SK-N-SH (cell line): Measurements from ENCODE around the gene PRSS8. TPM values are rescaled to one million over a fixed set of nuclear protein-coding genes. Genes with fewer than 3 reads are reported as not detected.

Experiments used
- CHD2 ChIP-seq: fragments of 150-350 bp; IDR thresholded peaks from 2 replicates; pipeline ENCODE4 v1.6.1; 2018; ENCODE audit warnings: low read length; ENCODE audit not compliant: partially characterized antibody
- RCOR1 ChIP-seq: fragments of 150-350 bp; IDR thresholded peaks from 2 replicates; pipeline ENCODE4 v1.6.1; 2017; ENCODE audit warnings: antibody characterized with exemption, low read length
- polyA plus RNA-seq, 3 experiments: library from polyadenylated mRNA; depleted of rRNA; stranded (reverse); fragments of >200 nt; gene quantifications; 2 replicates each; pipeline ENCODE4 v1.2.3, GENCODE V29; 2012
- small RNA-seq, 7 experiments: library from RNA; depleted of rRNA; stranded (forward); fragments of <200 nt; gene quantifications; one replicate each; pipeline ENCODE3, GENCODE V24; 2012
- TF ChIP-seq, protein P1 (sequence below): IDR thresholded peaks from 2 replicates; pipeline ENCODE4 v1.6.1; 2012; ENCODE audit warnings: mild to moderate bottlenecking, low read depth, low read length, moderate library complexity

The PRSS8 gene
- polyA plus RNA-seq, 1 of the 3 experiments (the other 2 are of a cell fraction): 0.07 TPM

DNA sequence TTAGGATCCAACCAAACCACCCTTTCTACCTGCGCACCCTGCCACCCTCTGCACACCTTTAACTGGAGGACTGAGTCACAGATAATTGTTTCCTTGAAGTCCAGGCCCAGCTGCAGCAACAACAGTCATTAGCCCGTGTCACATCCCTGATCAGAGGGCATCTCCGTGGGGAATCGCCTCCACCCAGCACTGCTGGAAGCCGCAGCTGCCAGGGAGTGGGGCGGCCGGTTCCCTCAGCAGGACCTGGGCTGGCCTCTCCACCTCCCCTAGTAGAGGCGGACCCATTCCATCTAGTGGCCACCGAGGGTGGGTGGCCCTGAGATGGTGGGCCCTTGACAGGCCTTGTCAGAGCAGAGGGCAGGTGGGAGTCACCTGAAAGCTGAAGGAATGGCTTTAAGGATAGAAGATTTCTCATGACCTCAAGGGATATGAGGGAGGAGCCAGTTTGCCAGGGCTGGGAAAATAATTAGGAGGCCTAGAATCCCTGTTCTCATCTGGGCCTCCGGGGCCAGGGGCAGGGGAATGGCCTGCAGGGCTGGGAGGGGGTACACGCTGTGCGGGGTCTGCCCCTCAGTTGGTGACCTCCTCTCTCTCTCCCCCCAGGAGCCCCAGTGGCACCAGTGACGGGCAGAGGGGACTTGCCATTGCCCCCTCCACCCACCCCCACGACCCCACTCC lies 53.0 kb downstream of the PRSS8 start (continued):
- TF ChIP-seq CHD2 (no peak), RCOR1 (no peak)
- TF ChIP-seq, protein P1, sequence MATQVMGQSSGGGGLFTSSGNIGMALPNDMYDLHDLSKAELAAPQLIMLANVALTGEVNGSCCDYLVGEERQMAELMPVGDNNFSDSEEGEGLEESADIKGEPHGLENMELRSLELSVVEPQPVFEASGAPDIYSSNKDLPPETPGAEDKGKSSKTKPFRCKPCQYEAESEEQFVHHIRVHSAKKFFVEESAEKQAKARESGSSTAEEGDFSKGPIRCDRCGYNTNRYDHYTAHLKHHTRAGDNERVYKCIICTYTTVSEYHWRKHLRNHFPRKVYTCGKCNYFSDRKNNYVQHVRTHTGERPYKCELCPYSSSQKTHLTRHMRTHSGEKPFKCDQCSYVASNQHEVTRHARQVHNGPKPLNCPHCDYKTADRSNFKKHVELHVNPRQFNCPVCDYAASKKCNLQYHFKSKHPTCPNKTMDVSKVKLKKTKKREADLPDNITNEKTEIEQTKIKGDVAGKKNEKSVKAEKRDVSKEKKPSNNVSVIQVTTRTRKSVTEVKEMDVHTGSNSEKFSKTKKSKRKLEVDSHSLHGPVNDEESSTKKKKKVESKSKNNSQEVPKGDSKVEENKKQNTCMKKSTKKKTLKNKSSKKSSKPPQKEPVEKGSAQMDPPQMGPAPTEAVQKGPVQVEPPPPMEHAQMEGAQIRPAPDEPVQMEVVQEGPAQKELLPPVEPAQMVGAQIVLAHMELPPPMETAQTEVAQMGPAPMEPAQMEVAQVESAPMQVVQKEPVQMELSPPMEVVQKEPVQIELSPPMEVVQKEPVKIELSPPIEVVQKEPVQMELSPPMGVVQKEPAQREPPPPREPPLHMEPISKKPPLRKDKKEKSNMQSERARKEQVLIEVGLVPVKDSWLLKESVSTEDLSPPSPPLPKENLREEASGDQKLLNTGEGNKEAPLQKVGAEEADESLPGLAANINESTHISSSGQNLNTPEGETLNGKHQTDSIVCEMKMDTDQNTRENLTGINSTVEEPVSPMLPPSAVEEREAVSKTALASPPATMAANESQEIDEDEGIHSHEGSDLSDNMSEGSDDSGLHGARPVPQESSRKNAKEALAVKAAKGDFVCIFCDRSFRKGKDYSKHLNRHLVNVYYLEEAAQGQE: no peak

Small RNA genes lying within 50 kb of the gene (small RNA-seq; reads per million reads assigned to genes)
- gene AC009088.4 (0 reads per million in 7 experiments), gene NDUFA3P6 (0 reads per million in 7 experiments)

Other genes starting within 250 kb of the PRSS8 start
- gene BCL7C, start 241.7 kb downstream of the PRSS8 start, polyA plus RNA-seq (2012; rRNA removed): 48.5 and 56.3 TPM in 2 replicates
- gene CTF1, start 239.1 kb downstream of the PRSS8 start, polyA plus RNA-seq (2012; rRNA removed): 35.9 and 45.7 TPM in 2 replicates
- gene FBXL19, start 212.2 kb downstream of the PRSS8 start, polyA plus RNA-seq (2012; rRNA removed): 18.3 and 20.6 TPM in 2 replicates
- 29.0 and 31.8 TPM in 2 replicates for gene ORAI3, start 186.7 kb downstream of the PRSS8 start, polyA plus RNA-seq (2012; rRNA removed)
- gene SETD1A, start 178.0 kb downstream of the PRSS8 start, polyA plus RNA-seq (2012; rRNA removed): 2.4 and 6.8 TPM in 2 replicates
- 12.2 and 12.9 TPM in 2 replicates for gene HSD3B7, start 150.5 kb downstream of the PRSS8 start, polyA plus RNA-seq (2012; rRNA removed)
- 21.2 and 23.0 TPM in 2 replicates for gene STX1B, start 125.1 kb downstream of the PRSS8 start, polyA plus RNA-seq (2012; rRNA removed)
- gene STX4, start 102.2 kb downstream of the PRSS8 start, polyA plus RNA-seq (2012; rRNA removed): 117 TPM in 2 replicates
- 12.4 and 13.6 TPM in 2 replicates for gene ZNF668, start 61.5 kb downstream of the PRSS8 start, polyA plus RNA-seq (2012; rRNA removed)
- 2.7 and 3.4 TPM in 2 replicates for gene ZNF646, start 61.3 kb downstream of the PRSS8 start, polyA plus RNA-seq (2012; rRNA removed)
- gene PRSS53, start 46.8 kb downstream of the PRSS8 start, polyA plus RNA-seq (2012; rRNA removed): 3.1 and 4.9 TPM in 2 replicates
- gene VKORC1, start 40.9 kb downstream of the PRSS8 start, polyA plus RNA-seq (2012; rRNA removed): 419 and 434 TPM in 2 replicates
- gene BCKDK, start 27.3 kb downstream of the PRSS8 start, polyA plus RNA-seq (2012; rRNA removed): 57.9 and 73.2 TPM in 2 replicates
- gene KAT8, start 18.1 kb downstream of the PRSS8 start, polyA plus RNA-seq (2012; rRNA removed): 51.8 and 52.0 TPM in 2 replicates
- gene PRSS36, start 14.3 kb upstream of the PRSS8 start, polyA plus RNA-seq (2012; rRNA removed): 0.36 and 0.49 TPM in 2 replicates
- 298 and 429 TPM in 2 replicates for gene FUS, start 44.4 kb upstream of the PRSS8 start, polyA plus RNA-seq (2012; rRNA removed)
- gene PYCARD, start 67.0 kb upstream of the PRSS8 start, polyA plus RNA-seq (2012; rRNA removed): 0.28 and 0.42 TPM in 2 replicates
- under 0.01 TPM in 1 of 2 replicates, not detected in the other for gene TRIM72, start 78.4 kb upstream of the PRSS8 start, polyA plus RNA-seq (2012; rRNA removed)
- not detected in 2 replicates for gene PYDC1, start 81.4 kb upstream of the PRSS8 start, polyA plus RNA-seq (2012; rRNA removed)
- gene ITGAM, start 124.2 kb upstream of the PRSS8 start, polyA plus RNA-seq (2012; rRNA removed): under 0.01 and 0.02 TPM in 2 replicates
- gene ITGAX, start 219.4 kb upstream of the PRSS8 start, polyA plus RNA-seq (2012; rRNA removed): 0.44 and 0.66 TPM in 2 replicates